A549 (cell line): ENCODE data around the gene CCDC190.

ENCODE experiments used
- CBX8 ChIP-seq: fragments of 200-600 bp; sonication (generic); IDR thresholded peaks from 2 replicates; pipeline ENCODE4 v1.6.1; 2016
- CHD2 ChIP-seq: fragments of 150-350 bp; IDR thresholded peaks from 2 replicates; pipeline ENCODE4 v1.6.1; 2014; ENCODE audit warnings: low read length; ENCODE audit not compliant: partially characterized antibody
- CTCF ChIP-seq: fragments of >200 bp; sonication (Bioruptor Twin); formaldehyde crosslinking; IDR thresholded peaks from 3 replicates; pipeline ENCODE4 v1.5.1; 2016
- EP300 ChIP-seq, 2 experiments: fragments of >200 bp; sonication (Bioruptor Twin); formaldehyde crosslinking; IDR thresholded peaks; 2 replicates in 1 of 2; 3 replicates in 1 of 2; pipeline ENCODE4 v1.6.1; 2016 to 2017
- HDAC2 ChIP-seq: fragments of 200-600 bp; sonication (generic); IDR thresholded peaks from 2 replicates; pipeline ENCODE4 v1.6.1; 2016
- MYC ChIP-seq: IDR thresholded peaks from 2 replicates; pipeline ENCODE4 v1.6.1; 2012; ENCODE audit warnings: mild to moderate bottlenecking, inconsistent platforms, low read length, improper control_type of control experiment, borderline replicate concordance
- POLR2A ChIP-seq: IDR thresholded peaks from 2 replicates; pipeline ENCODE4 v1.6.1; 2012; ENCODE audit warnings: mild to moderate bottlenecking, low read length
- RAD21 ChIP-seq, 2 experiments: fragments of >200 bp in 1 of 2; sonication (Bioruptor Twin) in 1 of 2; formaldehyde crosslinking in 1 of 2; IDR thresholded peaks in 1 of 2; conservative IDR thresholded peaks in 1 of 2; 2 replicates in 1 of 2; 3 replicates in 1 of 2; pipeline ENCODE4 v1.6.1; 2012 to 2018; ENCODE audit warnings: inconsistent platforms in 1 of 2
- RFX5 ChIP-seq: fragments of 450-650 bp; IDR thresholded peaks from 2 replicates; pipeline ENCODE4 v1.7.1; 2014; ENCODE audit warnings: antibody characterized with exemption, mild to moderate bottlenecking, moderate library complexity
- ZC3H11A ChIP-seq: fragments of 450-650 bp; IDR thresholded peaks from 2 replicates; pipeline ENCODE4 v1.6.1; 2014; ENCODE audit warnings: antibody characterized with exemption, mild to moderate bottlenecking
- ZFP36 ChIP-seq: fragments of 450-650 bp; IDR thresholded peaks from 2 replicates; pipeline ENCODE4 v1.6.1; 2014; ENCODE audit warnings: borderline replicate concordance; ENCODE audit not compliant: partially characterized antibody

GRCh38 chr1:162849711-162850110 lies 11.3 kb downstream of the CCDC190 start:
- TF ChIP-seq EP300 (IDR thresholded peaks at IDR 0.05) = no peak
- no peak for TF ChIP-seq CTCF
- no peak for TF ChIP-seq ZFP36
- no peak for TF ChIP-seq RAD21 (conservative IDR thresholded peaks at IDR 0.05 in 1 of 2, IDR thresholded peaks at IDR 0.05 in 1 of 2)
- TF ChIP-seq CHD2 = no peak
- no peak for TF ChIP-seq HDAC2
- no peak for TF ChIP-seq MYC
- no peak for TF ChIP-seq CBX8
- no peak for TF ChIP-seq POLR2A
- no peak for TF ChIP-seq RFX5
- no peak for TF ChIP-seq ZC3H11A
